ENCODE measurements around the gene MINAR1. TPM values are rescaled to one million over a fixed set of nuclear protein-coding genes. Genes with fewer than 3 reads are reported as not detected.
A peak's percentile ranks its signal among the peaks of the same experiment; 100 is the strongest.

MINAR1 gene, protein sequence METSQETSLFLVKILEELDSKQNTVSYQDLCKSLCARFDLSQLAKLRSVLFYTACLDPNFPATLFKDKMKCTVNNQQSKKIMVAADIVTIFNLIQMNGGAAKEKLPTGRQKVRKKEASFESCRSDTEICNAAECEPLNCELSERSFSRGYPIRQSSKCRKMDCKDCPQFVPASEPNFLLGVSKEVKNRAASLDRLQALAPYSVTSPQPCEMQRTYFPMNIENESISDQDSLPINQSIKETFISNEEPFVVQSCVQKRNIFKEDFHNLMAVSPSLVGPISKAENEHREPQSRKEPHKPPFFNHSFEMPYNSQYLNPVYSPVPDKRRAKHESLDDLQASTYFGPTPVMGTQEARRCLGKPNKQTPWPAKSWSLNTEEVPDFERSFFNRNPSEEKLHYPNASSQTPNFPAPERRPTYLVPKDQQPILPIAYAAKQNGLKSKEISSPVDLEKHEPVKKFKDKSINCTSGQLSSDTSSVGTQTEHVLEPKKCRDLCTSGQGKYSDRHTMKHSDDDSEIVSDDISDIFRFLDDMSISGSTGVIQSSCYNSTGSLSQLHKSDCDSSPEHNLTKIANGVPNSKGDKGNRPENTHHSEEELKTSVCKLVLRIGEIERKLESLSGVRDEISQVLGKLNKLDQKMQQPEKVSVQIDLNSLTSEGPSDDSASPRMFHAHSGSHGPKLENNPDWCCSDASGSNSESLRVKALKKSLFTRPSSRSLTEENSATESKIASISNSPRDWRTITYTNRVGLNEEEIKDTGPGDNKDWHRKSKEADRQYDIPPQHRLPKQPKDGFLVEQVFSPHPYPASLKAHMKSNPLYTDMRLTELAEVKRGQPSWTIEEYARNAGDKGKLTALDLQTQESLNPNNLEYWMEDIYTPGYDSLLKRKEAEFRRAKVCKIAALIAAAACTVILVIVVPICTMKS
- 0.26 and 0.53 TPM in 2 replicates for total RNA-seq

DNA sequence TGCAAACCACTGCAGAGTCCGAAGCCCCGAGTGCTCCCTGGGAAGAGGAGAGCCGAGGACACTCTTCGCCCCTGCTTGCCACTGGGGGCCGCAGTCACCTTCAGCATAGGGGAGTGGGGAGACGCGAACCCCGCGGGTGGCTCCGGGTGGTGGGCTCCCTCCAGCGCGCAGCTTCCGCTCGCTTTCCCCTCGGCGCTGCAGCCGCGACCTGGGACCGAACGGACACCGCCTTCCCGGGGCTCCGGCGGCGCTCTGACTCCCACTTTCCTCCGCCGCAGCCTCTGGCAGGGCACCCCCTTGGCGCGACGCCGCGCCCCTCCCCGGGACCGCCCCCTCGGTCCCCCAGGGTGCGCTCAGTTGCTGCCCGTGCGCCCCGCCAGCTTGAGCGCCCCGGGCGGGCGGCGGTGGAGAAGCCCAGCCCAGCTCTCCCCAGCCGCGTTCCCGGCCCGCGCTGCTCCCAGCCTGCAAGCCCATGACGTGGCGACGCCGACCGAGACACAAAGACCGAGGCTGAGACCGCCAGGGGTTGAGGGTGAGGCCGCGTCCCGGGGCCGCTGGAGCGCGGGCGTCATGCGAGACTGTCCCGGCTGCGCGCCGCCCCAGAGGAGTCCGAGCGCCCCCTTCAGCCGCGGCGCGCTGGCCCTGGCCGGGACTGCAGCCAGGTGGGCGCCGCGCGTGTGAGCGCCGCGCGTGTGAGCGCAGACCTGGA is at the start of gene MINAR1:
Gene MINAR1 (plus strand): TSS at position 701 of the 709 bp plus-strand sequence. CDS start 23,812 bp downstream, outside the sequence.
- Histone ChIP-seq H3K36me3 (ENCODE audit: control insufficient read depth, insufficient read depth, low read length) (no peaks in the 10 kb centered on the region), H3K4me3 (ENCODE audit: low read depth, low read length) (peak within 1 kb of the TSS; percentile 15), H3K27me3 (ENCODE audit: control insufficient read depth, insufficient read depth, low read length) (peaks cover 42% of the 10 kb centered on the region)
- DNase-seq (ENCODE audit: low read depth) = peak; percentile 9
- TF ChIP-seq, protein P1, sequence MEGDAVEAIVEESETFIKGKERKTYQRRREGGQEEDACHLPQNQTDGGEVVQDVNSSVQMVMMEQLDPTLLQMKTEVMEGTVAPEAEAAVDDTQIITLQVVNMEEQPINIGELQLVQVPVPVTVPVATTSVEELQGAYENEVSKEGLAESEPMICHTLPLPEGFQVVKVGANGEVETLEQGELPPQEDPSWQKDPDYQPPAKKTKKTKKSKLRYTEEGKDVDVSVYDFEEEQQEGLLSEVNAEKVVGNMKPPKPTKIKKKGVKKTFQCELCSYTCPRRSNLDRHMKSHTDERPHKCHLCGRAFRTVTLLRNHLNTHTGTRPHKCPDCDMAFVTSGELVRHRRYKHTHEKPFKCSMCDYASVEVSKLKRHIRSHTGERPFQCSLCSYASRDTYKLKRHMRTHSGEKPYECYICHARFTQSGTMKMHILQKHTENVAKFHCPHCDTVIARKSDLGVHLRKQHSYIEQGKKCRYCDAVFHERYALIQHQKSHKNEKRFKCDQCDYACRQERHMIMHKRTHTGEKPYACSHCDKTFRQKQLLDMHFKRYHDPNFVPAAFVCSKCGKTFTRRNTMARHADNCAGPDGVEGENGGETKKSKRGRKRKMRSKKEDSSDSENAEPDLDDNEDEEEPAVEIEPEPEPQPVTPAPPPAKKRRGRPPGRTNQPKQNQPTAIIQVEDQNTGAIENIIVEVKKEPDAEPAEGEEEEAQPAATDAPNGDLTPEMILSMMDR (IDR thresholded peaks at IDR 0.05; ENCODE audit: insufficient read depth, low read length, severe bottlenecking) = no peak
- no peak for FAIRE-seq

DNA sequence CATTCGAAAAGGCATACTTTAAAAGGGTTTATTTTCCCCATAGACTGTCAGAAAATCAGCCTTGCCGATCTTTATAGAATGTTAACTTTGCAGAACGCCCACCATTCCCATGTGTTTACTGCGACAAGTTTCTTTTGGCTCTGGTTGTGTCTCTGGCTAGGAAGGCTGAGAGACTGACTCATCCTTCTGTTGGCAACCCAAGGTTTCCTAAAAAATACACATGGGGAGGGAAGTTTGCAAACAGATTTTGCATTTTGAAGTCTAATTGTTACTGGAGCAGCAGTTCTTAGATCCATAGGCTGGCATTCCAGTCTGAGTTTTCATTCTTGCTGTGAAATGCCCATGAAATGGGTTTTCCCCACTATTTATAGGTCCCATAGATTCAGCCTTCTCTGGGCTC is 37.9 kb upstream of the MINAR1 start:
- H3K36me3 ChIP-seq (ENCODE audit: control insufficient read depth, insufficient read depth, low read length) = no peaks in the 10 kb centered on the region
- DNase-seq (ENCODE audit: low read depth) (no peak), FAIRE-seq (no peak)
- no peaks in the 10 kb centered on the region for H3K27me3 ChIP-seq (ENCODE audit: control insufficient read depth, insufficient read depth, low read length)
- H3K4me3 ChIP-seq (ENCODE audit: low read depth, low read length) = no peak overlapping the region
- TF ChIP-seq, protein P1 (IDR thresholded peaks at IDR 0.05; ENCODE audit: insufficient read depth, low read length, severe bottlenecking) = no peak

DNA sequence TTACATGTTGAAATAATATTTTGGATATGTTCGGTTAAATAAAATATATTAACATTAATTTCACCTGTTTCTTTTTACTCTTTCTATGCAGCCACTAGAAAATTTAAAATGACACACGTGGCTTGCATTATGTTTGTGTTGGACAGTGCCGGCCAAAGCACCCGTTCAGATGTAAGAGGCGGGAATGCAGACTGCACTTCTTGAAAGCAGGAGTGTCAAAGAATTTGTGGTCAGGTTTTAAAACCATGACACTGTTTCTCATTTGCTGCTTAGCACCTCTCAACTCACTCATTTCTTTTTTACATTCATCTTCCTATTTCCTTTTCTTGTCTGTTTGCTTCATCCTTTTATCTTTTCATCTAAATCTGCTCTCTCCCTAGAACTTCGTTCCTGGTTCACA is 35.3 kb upstream of the MINAR1 start:
- no peak for DNase-seq (ENCODE audit: low read depth)
- Histone ChIP-seq H3K36me3 (ENCODE audit: control insufficient read depth, insufficient read depth, low read length) (no peaks in the 10 kb centered on the region), H3K4me3 (ENCODE audit: low read depth, low read length) (no peak overlapping the region), H3K27me3 (ENCODE audit: control insufficient read depth, insufficient read depth, low read length) (no peaks in the 10 kb centered on the region)
- FAIRE-seq = no peak
- TF ChIP-seq, protein P1 (IDR thresholded peaks at IDR 0.05; ENCODE audit: insufficient read depth, low read length, severe bottlenecking) = no peak

DNA sequence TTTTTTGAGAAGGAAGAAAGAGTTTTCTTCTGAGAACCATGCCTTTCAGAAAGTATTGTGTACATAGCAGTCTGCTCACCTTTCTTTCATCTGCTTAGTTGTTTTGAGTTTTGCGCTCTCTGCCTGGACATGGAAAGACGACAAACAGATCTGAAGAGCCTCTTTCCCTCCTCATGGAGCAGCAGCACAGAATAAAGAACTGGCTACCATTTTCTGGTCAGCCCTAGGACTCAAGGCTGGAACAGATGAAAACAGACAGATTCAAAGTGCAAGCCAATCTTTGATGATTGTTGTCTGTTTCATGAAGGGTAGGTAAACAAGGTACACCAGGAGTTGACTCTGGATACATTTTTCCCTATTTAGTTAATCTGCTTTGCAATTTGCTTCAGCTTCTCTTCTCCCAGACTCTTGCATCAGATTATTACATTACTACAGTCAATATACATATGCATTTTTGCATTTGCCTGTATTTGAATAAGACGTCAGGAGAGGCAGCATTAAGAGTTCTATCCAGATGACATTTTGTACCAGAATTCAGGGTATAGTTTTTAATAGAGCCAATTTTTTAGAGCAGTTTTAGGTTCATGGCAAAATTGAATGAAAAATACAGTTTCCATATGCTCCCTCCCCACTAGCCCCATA is 34.7 kb upstream of the MINAR1 start:
- no peak for DNase-seq (ENCODE audit: low read depth)
- TF ChIP-seq, protein P1 (IDR thresholded peaks at IDR 0.05; ENCODE audit: insufficient read depth, low read length, severe bottlenecking) = no peak
- Histone ChIP-seq H3K27me3 (ENCODE audit: control insufficient read depth, insufficient read depth, low read length) (no peaks in the 10 kb centered on the region), H3K36me3 (ENCODE audit: control insufficient read depth, insufficient read depth, low read length) (no peaks in the 10 kb centered on the region), H3K4me3 (ENCODE audit: low read depth, low read length) (no peak overlapping the region)
- FAIRE-seq = no peak

DNA sequence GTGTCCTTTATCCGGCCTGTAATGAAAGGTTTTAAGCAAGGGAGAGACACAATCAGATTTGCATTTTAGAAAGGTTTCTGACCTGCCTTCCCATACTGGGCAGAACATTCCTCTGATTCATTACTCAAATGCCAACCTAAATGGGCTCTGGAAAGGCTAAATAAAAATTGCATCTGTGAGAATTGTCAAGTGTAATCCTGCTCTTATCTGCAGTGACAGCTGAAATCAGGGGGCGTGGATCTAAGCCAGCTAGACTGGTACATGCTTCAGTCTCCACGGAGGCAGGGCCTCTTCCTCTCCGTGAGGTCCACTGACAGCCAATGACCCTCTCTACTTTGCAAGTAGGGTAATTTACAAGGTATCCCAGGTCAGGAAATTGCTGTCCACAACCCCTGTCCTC is 32.5 kb upstream of the MINAR1 start:
- no peak overlapping the region for H3K4me3 ChIP-seq (ENCODE audit: low read depth, low read length)
- no peak for FAIRE-seq

More for the DNA sequence above, 32.5 kb upstream of the MINAR1 start:
- Histone ChIP-seq H3K36me3 (ENCODE audit: control insufficient read depth, insufficient read depth, low read length) (no peaks in the 10 kb centered on the region), H3K27me3 (ENCODE audit: control insufficient read depth, insufficient read depth, low read length) (no peaks in the 10 kb centered on the region)
- TF ChIP-seq, protein P1 (IDR thresholded peaks at IDR 0.05; ENCODE audit: insufficient read depth, low read length, severe bottlenecking) = no peak
- DNase-seq (ENCODE audit: low read depth) = no peak
